ENCODE results near the gene MRPL30. TPM values are rescaled to one million over a fixed set of nuclear protein-coding genes. Genes with fewer than 3 reads are reported as not detected.

The MRPL30 gene
- total and polyA plus RNA-seq, 2 donors (not counting 3 experiments of a cell fraction or from before 2014, with no cell fraction given): 14.7 to 28.4 TPM

- H3K4me2 ChIP-seq (ENCODE audit: insufficient read depth, low read length): peak overlapping the region; percentile 98
- no peak for TF ChIP-seq CTCF (IDR thresholded peaks at IDR 0.05; ENCODE audit: extremely low read depth in 1 of 2, insufficient read depth in 1 of 2, low read depth in 1 of 2, low read length in 2 of 2)
- TF ChIP-seq FOS (IDR thresholded peaks at IDR 0.05; ENCODE audit: borderline replicate concordance, insufficient read depth, low read length): no peak
- no peak for TF ChIP-seq POLR2AphosphoS5 (IDR thresholded peaks at IDR 0.05; ENCODE audit: insufficient read depth, low read depth, low read length)
- TF ChIP-seq EZH2 (IDR thresholded peaks at IDR 0.05; ENCODE audit: borderline replicate concordance, low read depth, low read length, severe bottlenecking): no peak
- no peak for TF ChIP-seq MAX (IDR thresholded peaks at IDR 0.05; ENCODE audit: insufficient read depth, insufficient read length)
- TF ChIP-seq POLR2A (IDR thresholded peaks at IDR 0.05; ENCODE audit: low read depth, low read length): no peak
- no peak for TF ChIP-seq MYC (IDR thresholded peaks at IDR 0.05; ENCODE audit: low read depth, low read length)
- H3K9ac ChIP-seq (replicated peaks; ENCODE audit: extremely low read depth, insufficient read depth, low read length): peak overlapping the region; percentile 78
- H3K27ac ChIP-seq (ENCODE audit: insufficient read depth, low read depth, low read length): peak overlapping the region; percentile 48
- DNase-seq (ENCODE audit: low read depth, low spot score): no peak
- FAIRE-seq: no peak
- peak overlapping the region; percentile 44 for H2AFZ ChIP-seq (ENCODE audit: low read depth, low read length)
- POLR2A ChIA-PET: interaction anchor here (1.0 kb wide), 1 partner anchor 154 kb away, joined by 4 read pairs; the partner anchor contains the start of gene TXNDC9
- H3K9me3 ChIP-seq (replicated peaks; ENCODE audit: control insufficient read depth, insufficient read depth, low read length): no peaks in the 10 kb centered on the region
- intact Hi-C loops (cut with micrococcal nuclease) (loop anchor here (1.0 kb wide), 3 partner anchors 40 to 309 kb away; partner anchors contain the start of genes C2orf15, REV1 and TXNDC9), dilution Hi-C loops (cut with MboI; ENCODE audit: extremely low pct_ligation_motif_present, low sequenced_read_pairs) (no loop called here)
- peaks cover 68% of the 10 kb centered on the region for H3K79me2 ChIP-seq (ENCODE audit: control insufficient read depth, insufficient read depth, low read length)
- peak overlapping the region; percentile 67 to 93 (median 74) for H3K4me3 ChIP-seq (replicated peaks in 1 of 3; ENCODE audit: insufficient read depth in 1 of 3, low read depth in 1 of 3, low read length in 3 of 3)
- H3K4me1 ChIP-seq (ENCODE audit: control insufficient read depth, extremely low read depth, insufficient read depth, low read length): peaks cover 17% of the 10 kb centered on the region
- H3K27me3 ChIP-seq (ENCODE audit: control insufficient read depth in 2 of 2, insufficient read depth in 2 of 2, low read length in 2 of 2): no peaks in the 10 kb centered on the region
- H3K36me3 ChIP-seq (ENCODE audit: control insufficient read depth in 2 of 2, extremely low read depth in 1 of 2, insufficient read depth in 2 of 2, low read length in 2 of 2): no peaks in the 10 kb centered on the region
- H4K20me1 ChIP-seq (replicated peaks; ENCODE audit: control insufficient read depth, extremely low read depth, insufficient read depth, low read length): no peaks in the 10 kb centered on the region
- CTCF ChIA-PET: interaction anchor here (2.3 kb wide), 1 partner anchor 532 kb away, joined by 10 read pairs; no protein-coding TSS in a partner anchor
- BruUV-seq (replicated peaks): no TSS peak
- H3K9me1 ChIP-seq (replicated peaks; ENCODE audit: control insufficient read depth, extremely low read depth, insufficient read depth, low read length): no peaks in the 10 kb centered on the region
Measured at GRCh38 chr2:99181624-99182000, 628 bp downstream of the MRPL30 start.
